NCI-H146 (cell line): ENCODE measurements around the gene VEZF1.

Experiments
- DNase-seq: peaks from one replicate; lab custom pipeline; 2025; lab: John Stamatoyannopoulos, UW

The VEZF1 gene

GRCh38 chr17:57999010-57999495 is 11.0 kb upstream of the VEZF1 start:
- DNase-seq: no peak

GRCh38 chr17:57997085-57997809 is 9.2 kb upstream of the VEZF1 start:
- DNase-seq: no peak

GRCh38 chr17:57995076-57995956 is 7.3 kb upstream of the VEZF1 start:
- peak; percentile 80 for DNase-seq

GRCh38 chr17:57994436-57994835 is 6.4 kb upstream of the VEZF1 start:
- no peak for DNase-seq

GRCh38 chr17:57993471-57994365 is 5.7 kb upstream of the VEZF1 start:
- DNase-seq: peak; percentile 79

- DNase-seq: no peak
Observed at GRCh38 chr17:57991537-57991936, 3.5 kb upstream of the VEZF1 start.

DNA sequence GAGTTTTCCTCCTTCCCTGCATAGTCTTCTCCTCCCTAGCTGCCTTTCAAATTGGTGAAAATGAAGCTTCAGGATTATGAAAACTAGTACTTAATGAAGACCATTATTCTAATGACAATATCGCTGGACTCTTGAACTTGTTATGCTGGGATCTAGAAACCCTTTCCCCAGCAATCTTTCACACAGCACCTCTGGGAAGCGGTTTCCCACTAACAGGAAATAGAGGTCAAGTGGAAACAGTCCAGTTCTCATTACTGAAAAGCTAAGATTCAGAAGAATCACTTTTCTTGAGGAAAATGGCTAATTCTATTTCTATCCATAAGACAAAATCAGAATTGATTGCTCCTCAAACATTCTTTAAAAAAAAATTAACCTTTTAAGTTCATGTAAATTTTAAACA is 2.0 kb upstream of the VEZF1 start:
- DNase-seq: no peak

GRCh38 chr17:57988301-57989250 is 522 bp upstream of the VEZF1 start:
- DNase-seq: peak; percentile 81

DNA sequence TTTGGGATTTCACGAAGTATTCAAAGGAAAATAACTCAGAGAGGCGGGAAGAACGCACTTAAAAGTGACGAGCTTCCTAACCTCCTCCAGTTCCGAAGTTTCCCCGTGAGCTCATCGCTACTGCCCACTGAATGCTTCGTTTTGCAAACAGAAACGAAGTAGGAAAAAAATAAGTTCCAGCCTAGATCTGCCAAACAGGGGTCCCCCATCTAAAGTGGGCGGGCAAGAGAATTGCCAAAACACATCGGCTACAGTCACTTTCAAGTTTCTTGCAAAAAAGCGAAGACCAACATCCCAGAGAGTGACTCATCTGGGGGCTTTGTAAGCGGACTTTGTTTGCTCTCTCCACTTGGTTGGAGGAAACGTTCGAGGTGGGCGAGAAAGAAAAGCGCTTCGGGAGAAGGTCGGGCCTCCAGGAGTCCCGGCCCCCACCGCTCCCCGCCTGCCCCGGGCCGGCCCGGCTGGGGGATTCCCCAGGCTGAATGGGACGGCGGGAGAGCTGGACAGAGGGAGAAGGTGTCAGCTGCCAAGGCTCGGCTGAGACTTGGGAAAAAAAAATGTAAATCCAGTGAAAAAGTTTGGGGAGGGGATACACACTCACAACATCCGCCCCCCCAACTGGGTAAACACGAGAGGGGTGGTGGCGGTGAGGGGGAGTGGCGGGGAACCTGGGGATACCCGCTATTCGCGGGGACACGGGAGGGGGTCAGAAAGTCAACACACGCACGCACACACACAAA is 1.0 kb downstream of the VEZF1 start:
- peak; percentile 49 for DNase-seq

- no peak for DNase-seq
Observed at GRCh38 chr17:57985675-57985974, 2.4 kb downstream of the VEZF1 start.

- no peak for DNase-seq
Observed at GRCh38 chr17:57984936-57985674, 2.9 kb downstream of the VEZF1 start.

DNA sequence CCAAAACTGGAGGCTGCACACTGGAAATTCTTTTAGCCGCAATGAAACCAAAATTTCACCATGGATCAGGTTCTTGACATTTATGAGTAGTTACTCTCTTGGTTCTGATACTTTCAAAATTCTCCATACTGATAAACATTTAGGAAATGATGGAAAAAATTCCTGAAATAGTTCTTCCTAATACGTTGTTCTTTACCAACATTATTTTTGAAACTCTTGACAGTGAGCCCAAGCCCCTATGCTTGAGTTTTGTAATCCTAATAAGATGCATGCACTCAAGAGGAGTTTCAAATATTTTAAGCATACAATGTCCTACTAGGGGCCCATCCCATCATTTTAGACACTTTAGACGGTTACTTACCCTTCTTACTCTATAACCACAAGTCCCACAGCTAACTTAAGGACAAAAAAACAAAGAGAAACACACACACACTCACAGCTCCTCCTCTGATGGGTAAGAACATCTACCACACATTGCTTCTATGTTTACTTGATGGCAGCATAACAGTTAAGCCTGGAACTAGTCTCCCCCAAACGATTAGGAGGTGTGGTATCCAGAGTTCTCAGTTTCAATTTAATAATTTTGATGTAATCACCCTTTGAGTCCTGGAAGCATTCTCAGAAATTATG is 3.7 kb downstream of the VEZF1 start:
- no peak for DNase-seq

GRCh38 chr17:57983446-57983845 is 4.6 kb downstream of the VEZF1 start:
- no peak for DNase-seq

- no peak for DNase-seq
Observed at GRCh38 chr17:57982452-57983170, 5.4 kb downstream of the VEZF1 start.

GRCh38 chr17:57980522-57980921 is 7.5 kb downstream of the VEZF1 start:
- DNase-seq: no peak

DNA sequence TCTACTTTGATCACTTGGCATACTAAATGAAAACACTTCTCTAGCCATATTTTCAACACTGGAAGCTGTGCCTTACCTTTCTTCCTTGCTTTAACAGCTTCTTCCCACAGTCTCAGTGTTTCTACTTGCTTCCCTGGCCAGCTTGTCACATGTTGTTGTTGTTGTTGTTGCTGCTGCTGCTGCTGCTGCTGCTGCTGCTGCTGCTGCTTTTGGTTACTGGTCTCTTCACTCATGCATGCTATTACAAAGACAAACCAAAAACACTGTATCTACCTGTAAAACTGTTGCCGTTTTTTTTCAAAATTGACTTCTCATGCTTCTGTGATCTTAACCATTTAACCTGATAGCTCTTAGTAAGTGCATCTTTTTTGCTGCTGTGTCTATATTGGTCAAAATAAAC is 9.0 kb downstream of the VEZF1 start:
- no peak for DNase-seq

GRCh38 chr17:57976594-57976993 is 11.5 kb downstream of the VEZF1 start:
- no peak for DNase-seq

DNA sequence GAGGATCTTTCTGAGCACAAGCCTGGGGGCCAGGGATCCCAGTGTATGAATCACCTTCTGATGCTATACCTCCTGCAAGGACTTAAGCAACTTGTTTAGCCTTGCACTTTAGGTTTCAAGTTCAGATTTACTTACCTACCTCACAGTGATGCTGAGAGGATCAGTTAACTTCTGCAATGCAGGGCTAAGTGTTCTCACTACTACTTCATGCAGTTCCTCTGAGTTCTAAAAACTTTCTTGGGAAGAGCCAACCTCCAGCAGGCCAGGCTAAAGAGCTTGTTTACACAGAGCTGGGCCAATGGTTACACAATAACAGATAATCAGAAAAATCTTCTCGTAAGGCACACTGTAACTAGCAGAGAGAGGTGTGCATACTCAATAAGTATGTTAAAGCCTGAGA is 13.0 kb downstream of the VEZF1 start:
- no peak for DNase-seq
